PFSK-1 (cell line): ENCODE data around the gene SLC22A17.

ENCODE experiments used
- FOXP2 ChIP-seq: optimal IDR thresholded peaks from 2 replicates; pipeline ENCODE3; 2011; ENCODE audit warnings: borderline replicate concordance, control low read depth, inconsistent platforms; ENCODE audit not compliant: insufficient read depth; ENCODE audit errors: extremely low read length, extremely low read depth
- POLR2AphosphoS5 ChIP-seq: IDR thresholded peaks from 2 replicates; pipeline ENCODE4 v1.6.1; 2012; ENCODE audit warnings: low read depth, mild to moderate bottlenecking, control low read depth, low read length, moderate library complexity
- SIN3A ChIP-seq: IDR thresholded peaks from 2 replicates; pipeline ENCODE4 v1.6.1; 2012; ENCODE audit warnings: mild to moderate bottlenecking, low read length, moderate library complexity, borderline replicate concordance; ENCODE audit not compliant: insufficient read depth
- TAF1 ChIP-seq: IDR thresholded peaks from 2 replicates; pipeline ENCODE4 v1.6.1; 2012; ENCODE audit warnings: low read length, control low read depth, borderline replicate concordance; ENCODE audit not compliant: insufficient read depth
- TF ChIP-seq, protein P1 (sequence below), 2 experiments: IDR thresholded peaks; 2 replicates each; pipeline versions ENCODE4 v1.6.1 to v1.8.0; 2011 to 2012; ENCODE audit warnings: low read depth in 2 of 2, low read length in 2 of 2, control low read depth in 1 of 2, inconsistent platforms in 1 of 2, mild to moderate bottlenecking in 1 of 2, moderate library complexity in 1 of 2; ENCODE audit not compliant: insufficient read depth in 1 of 2

SLC22A17 gene

GRCh38 chr14:23382731-23383440, 30.2 kb upstream of the SLC22A17 start:
- no peak for TF ChIP-seq FOXP2
- TF ChIP-seq, protein P1, sequence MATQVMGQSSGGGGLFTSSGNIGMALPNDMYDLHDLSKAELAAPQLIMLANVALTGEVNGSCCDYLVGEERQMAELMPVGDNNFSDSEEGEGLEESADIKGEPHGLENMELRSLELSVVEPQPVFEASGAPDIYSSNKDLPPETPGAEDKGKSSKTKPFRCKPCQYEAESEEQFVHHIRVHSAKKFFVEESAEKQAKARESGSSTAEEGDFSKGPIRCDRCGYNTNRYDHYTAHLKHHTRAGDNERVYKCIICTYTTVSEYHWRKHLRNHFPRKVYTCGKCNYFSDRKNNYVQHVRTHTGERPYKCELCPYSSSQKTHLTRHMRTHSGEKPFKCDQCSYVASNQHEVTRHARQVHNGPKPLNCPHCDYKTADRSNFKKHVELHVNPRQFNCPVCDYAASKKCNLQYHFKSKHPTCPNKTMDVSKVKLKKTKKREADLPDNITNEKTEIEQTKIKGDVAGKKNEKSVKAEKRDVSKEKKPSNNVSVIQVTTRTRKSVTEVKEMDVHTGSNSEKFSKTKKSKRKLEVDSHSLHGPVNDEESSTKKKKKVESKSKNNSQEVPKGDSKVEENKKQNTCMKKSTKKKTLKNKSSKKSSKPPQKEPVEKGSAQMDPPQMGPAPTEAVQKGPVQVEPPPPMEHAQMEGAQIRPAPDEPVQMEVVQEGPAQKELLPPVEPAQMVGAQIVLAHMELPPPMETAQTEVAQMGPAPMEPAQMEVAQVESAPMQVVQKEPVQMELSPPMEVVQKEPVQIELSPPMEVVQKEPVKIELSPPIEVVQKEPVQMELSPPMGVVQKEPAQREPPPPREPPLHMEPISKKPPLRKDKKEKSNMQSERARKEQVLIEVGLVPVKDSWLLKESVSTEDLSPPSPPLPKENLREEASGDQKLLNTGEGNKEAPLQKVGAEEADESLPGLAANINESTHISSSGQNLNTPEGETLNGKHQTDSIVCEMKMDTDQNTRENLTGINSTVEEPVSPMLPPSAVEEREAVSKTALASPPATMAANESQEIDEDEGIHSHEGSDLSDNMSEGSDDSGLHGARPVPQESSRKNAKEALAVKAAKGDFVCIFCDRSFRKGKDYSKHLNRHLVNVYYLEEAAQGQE (IDR thresholded peaks at IDR 0.05; ENCODE audit: insufficient read depth in 1 of 2, low read depth in 2 of 2, low read length in 2 of 2): no peak
- no peak for TF ChIP-seq POLR2AphosphoS5
- TF ChIP-seq SIN3A: no peak
- TF ChIP-seq TAF1: no peak

GRCh38 chr14:23382276-23382675, 29.6 kb upstream of the SLC22A17 start:
- TF ChIP-seq POLR2AphosphoS5: no peak
- TF ChIP-seq TAF1: no peak
- TF ChIP-seq FOXP2: no peak

DNA sequence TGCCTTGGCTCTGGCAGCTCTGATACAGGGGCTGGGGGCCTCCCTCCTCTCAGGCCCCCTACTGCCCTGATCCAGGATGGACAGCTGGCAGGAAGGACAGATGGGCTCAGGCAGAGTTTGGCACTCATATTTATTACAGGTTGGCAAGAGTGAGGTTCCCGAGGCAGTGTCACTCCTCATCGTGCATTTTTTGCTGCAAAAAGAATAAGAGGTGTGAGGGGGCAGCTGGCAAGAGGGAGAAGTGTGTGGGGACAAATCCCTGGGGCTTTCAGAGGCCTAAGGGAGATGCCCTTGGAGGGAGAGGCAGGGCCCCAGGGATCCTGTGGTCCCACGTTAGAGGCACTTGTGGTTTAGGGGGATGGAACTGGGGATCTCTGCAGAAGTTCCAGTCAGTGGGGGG, 29.2 kb upstream of the SLC22A17 start:
- TF ChIP-seq FOXP2: no peak
- no peak for TF ChIP-seq SIN3A
- TF ChIP-seq, protein P1 (IDR thresholded peaks at IDR 0.05; ENCODE audit: insufficient read depth in 1 of 2, low read depth in 2 of 2, low read length in 2 of 2): no peak
- no peak for TF ChIP-seq POLR2AphosphoS5
- TF ChIP-seq TAF1: no peak

GRCh38 chr14:23380976-23381375, 28.3 kb upstream of the SLC22A17 start:
- no peak for TF ChIP-seq SIN3A
- no peak for TF ChIP-seq TAF1
- TF ChIP-seq POLR2AphosphoS5: no peak
- no peak for TF ChIP-seq FOXP2
- TF ChIP-seq, protein P1 (IDR thresholded peaks at IDR 0.05; ENCODE audit: insufficient read depth in 1 of 2, low read depth in 2 of 2, low read length in 2 of 2): no peak

DNA sequence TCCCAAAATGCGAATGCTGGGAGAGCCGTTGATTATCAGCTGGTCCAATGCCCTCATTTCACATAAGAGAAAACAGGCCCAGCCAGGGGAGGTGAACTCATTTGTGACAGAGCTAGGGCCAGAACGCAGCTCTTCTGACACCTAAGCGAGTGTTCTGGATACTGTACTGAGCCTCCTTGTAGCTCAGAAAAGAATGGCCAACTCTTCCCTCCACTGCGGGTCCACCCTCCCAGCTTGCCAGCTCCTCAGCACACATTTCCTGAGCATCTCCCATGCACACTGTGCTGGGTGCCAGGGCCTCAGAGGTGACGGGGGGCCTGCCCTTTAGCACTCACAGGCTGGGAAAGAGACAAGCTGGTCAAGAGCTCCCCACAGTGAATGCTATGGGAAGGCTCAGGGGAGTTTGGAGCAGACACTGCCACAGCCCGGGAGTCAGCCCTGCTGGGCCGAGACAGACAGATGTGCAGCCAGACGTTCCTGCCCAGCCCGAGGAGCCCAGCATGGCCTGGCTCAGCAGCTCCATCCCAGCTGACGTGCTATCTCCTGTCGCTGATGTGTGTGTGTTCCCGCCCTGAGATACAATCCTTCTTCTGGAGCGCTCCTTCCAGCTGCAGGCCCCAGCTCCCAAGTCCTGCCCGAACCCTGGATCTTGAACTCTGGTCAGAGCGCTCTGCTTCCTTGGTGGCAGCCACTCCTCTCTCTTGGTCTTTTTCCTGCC, 27.7 kb upstream of the SLC22A17 start:
- TF ChIP-seq SIN3A (no peak), FOXP2 (no peak), TAF1 (no peak), POLR2AphosphoS5 (no peak)
- TF ChIP-seq, protein P1 (IDR thresholded peaks at IDR 0.05; ENCODE audit: insufficient read depth in 1 of 2, low read depth in 2 of 2, low read length in 2 of 2): no peak
